Kidney (tissue), 14 donors: Measurements from ENCODE around the gene IL15. TPM values are rescaled to one million over a fixed set of nuclear protein-coding genes. Genes with fewer than 3 reads are reported as not detected.

ENCODE experiments used
- DNase-seq, 5 donors: peaks; one replicate each; pipeline ENCODE4 v3.0.0-alpha.2; 2013 to 2020
- FAIRE-seq: peaks from 2 replicates; lab custom pipeline; 2012; peaks lifted over from hg19 to GRCh38; lab: Jason Lieb, UNC
- H3K27ac ChIP-seq, 2 donors: one replicate each; pipeline ENCODE4 v1.7.0; 2013; ENCODE audit warnings: low read depth in 2 of 2, low read length in 2 of 2, inconsistent platforms in 1 of 2
- H3K27me3 ChIP-seq: one replicate; pipeline ENCODE4 v1.7.1; 2013; ENCODE audit warnings: low read length, inconsistent platforms; ENCODE audit not compliant: control insufficient read depth, insufficient read depth
- H3K36me3 ChIP-seq, 3 donors: one replicate each; pipeline versions ENCODE4 v1.7.0 to v1.7.1; 2013; ENCODE audit warnings: low read length in 3 of 3, control low read depth in 1 of 3, inconsistent platforms in 1 of 3; ENCODE audit not compliant: insufficient read depth in 3 of 3, control insufficient read depth in 2 of 3
- H3K4me1 ChIP-seq, 3 donors: one replicate each; pipeline versions ENCODE4 v1.7.0 to v1.7.1; 2013; ENCODE audit warnings: low read length in 3 of 3, inconsistent platforms in 1 of 3, low read depth in 1 of 3; ENCODE audit not compliant: control insufficient read depth in 2 of 3, insufficient read depth in 2 of 3
- H3K4me3 ChIP-seq, 3 donors: one replicate each; pipeline versions ENCODE4 v1.7.0 to v1.8.1; 2013; ENCODE audit warnings: low read length in 3 of 3, control low read depth in 1 of 3, inconsistent platforms in 1 of 3
- H3K9ac ChIP-seq, 3 donors: one replicate each; pipeline versions ENCODE4 v1.7.0 to v1.7.1; 2013; ENCODE audit warnings: low read length in 3 of 3, control low read depth in 1 of 3, inconsistent platforms in 1 of 3
- H3K9me3 ChIP-seq, 3 donors: one replicate each; pipeline versions ENCODE4 v1.7.0 to v1.7.1; 2013; ENCODE audit warnings: low read length in 3 of 3, control low read depth in 1 of 3, inconsistent platforms in 1 of 3; ENCODE audit not compliant: control insufficient read depth in 2 of 3, insufficient read depth in 1 of 3
- intact Hi-C: fragments of 100-400 bp; cut with DNase I; formaldehyde crosslinking; loops from one replicate; pipeline ENCODE4 v1.11.1; 2022
- polyA plus RNA-seq: library from polyadenylated mRNA; stranded (reverse); fragments of 350-450 nt; fragmentation: Illumina TruSeq; extraction: RNeasy Lipid Tissue Mini Kit (QIAGEN cat#74804); gene quantifications from one replicate; pipeline ENCODE4 v1.2.3, GENCODE V29; 2014; ENCODE audit warnings: low read depth, low replicate concordance; ENCODE audit not compliant: insufficient read depth
- total RNA-seq: library from RNA; stranded (reverse); fragmentation: NEBNext Ultra II Directional; extraction: Animal tissue kit (Norgen Biotek cat#: 25700); gene quantifications from one replicate; pipeline ENCODE4 v1.2.1, GENCODE V29; 2021
- TF ChIP-seq, protein P1 (sequence below): IDR thresholded peaks from 3 replicates; pipeline ENCODE4 v1.5.1; 2012; ENCODE audit warnings: mild to moderate bottlenecking, moderate library complexity, borderline replicate concordance; ENCODE audit not compliant: insufficient read depth; ENCODE audit errors: extremely low read depth
- donor health status: control.
- donor health status: control.
- donor health status: control.
- donor health status: control.
- donor health status: control.
- donor health status: DM: yes; HTN: yes; CAD: no.
- donor health status: Normal renal cell carcinoma (clear cell type).

The IL15 gene
- total and polyA plus RNA-seq, 2 donors from 2014 or later, result 4.8 to 6.4 TPM

DNA sequence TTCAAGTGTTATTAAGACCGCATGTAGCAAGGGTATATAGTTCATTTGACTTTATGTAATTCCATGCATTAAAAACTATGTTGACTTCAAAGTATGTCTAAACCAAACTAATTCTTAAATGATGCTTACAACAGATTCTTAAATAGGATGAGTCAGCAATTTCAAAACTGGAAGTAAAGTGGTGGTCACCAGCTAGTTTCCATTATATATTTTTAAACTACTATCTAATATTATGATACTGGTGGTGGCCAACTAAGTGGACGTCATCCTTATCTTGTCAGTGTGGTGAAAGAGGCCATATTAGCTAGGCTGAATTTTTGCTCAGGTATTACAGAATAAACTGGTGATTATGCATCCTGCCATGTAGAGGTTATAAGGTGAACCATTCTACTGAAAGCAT lies 1.2 kb downstream of the IL15 start:
- H3K4me3 ChIP-seq, result peak overlapping the region in 1 of 3 donors; percentile 86
- H3K27ac ChIP-seq, result no peak overlapping the region
- H3K4me1 ChIP-seq, result peaks cover 0 to 3% (median 0%) of the 10 kb centered on the region in 3 donors
- no peak overlapping the region for H3K9ac ChIP-seq
- no peaks in the 10 kb centered on the region for H3K27me3 ChIP-seq
- TF ChIP-seq, protein P1, sequence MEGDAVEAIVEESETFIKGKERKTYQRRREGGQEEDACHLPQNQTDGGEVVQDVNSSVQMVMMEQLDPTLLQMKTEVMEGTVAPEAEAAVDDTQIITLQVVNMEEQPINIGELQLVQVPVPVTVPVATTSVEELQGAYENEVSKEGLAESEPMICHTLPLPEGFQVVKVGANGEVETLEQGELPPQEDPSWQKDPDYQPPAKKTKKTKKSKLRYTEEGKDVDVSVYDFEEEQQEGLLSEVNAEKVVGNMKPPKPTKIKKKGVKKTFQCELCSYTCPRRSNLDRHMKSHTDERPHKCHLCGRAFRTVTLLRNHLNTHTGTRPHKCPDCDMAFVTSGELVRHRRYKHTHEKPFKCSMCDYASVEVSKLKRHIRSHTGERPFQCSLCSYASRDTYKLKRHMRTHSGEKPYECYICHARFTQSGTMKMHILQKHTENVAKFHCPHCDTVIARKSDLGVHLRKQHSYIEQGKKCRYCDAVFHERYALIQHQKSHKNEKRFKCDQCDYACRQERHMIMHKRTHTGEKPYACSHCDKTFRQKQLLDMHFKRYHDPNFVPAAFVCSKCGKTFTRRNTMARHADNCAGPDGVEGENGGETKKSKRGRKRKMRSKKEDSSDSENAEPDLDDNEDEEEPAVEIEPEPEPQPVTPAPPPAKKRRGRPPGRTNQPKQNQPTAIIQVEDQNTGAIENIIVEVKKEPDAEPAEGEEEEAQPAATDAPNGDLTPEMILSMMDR, result no peak
- H3K36me3 ChIP-seq, result no peaks in the 10 kb centered on the region
- intact Hi-C loops, result no loop called here
- FAIRE-seq (no peak), DNase-seq (no peak)
- H3K9me3 ChIP-seq, result no peaks in the 10 kb centered on the region

DNA sequence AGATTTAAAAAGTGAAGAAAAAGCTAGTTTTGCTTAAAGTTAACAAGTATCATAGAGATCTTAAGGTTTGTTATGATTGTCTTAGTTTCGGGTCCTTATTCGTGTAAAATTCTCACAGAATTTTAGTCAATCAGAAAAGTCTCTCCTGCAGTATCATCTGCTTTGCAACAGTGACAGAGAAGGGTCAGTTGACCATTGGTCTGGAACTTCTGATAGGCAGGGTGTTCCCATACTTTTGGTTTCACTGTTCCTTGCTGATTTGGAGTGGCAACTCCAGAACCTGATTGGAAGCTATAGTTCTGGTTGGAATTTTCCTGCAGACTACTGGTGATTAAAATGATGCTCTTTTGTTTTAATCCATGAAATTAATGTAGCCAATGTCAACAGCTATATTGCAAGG lies 1.8 kb downstream of the IL15 start:
- intact Hi-C loops, result no loop called here
- H3K36me3 ChIP-seq, result no peaks in the 10 kb centered on the region
- no peak for DNase-seq
- peaks cover 0 to 3% (median 0%) of the 10 kb centered on the region in 3 donors for H3K4me1 ChIP-seq
- no peaks in the 10 kb centered on the region for H3K27me3 ChIP-seq
- H3K9ac ChIP-seq, result no peak overlapping the region
- no peak overlapping the region for H3K27ac ChIP-seq
- no peak for FAIRE-seq
- TF ChIP-seq, protein P1, result no peak
- H3K9me3 ChIP-seq, result no peaks in the 10 kb centered on the region
- H3K4me3 ChIP-seq, result no peak overlapping the region

GRCh38 chr4:141640696-141641095 lies 4.3 kb downstream of the IL15 start:
- H3K9me3 ChIP-seq, result no peaks in the 10 kb centered on the region
- no peak overlapping the region for H3K4me3 ChIP-seq
- H3K4me1 ChIP-seq, result peaks cover 0 to 2% (median 0%) of the 10 kb centered on the region in 3 donors
- DNase-seq (no peak), FAIRE-seq (no peak)
- TF ChIP-seq, protein P1, result no peak
- H3K27ac ChIP-seq, result no peak overlapping the region
- H3K9ac ChIP-seq, result no peak overlapping the region
- no peaks in the 10 kb centered on the region for H3K36me3 ChIP-seq
- intact Hi-C loops, result no loop called here
- H3K27me3 ChIP-seq, result no peaks in the 10 kb centered on the region

- no peak overlapping the region for H3K9ac ChIP-seq
- FAIRE-seq (no peak), DNase-seq (no peak)
- H3K4me3 ChIP-seq, result no peak overlapping the region
- TF ChIP-seq, protein P1, result no peak
- H3K27ac ChIP-seq, result no peak overlapping the region
- H3K9me3 ChIP-seq, result no peaks in the 10 kb centered on the region
- H3K27me3 ChIP-seq, result no peaks in the 10 kb centered on the region
- intact Hi-C loops, result no loop called here
- no peaks in the 10 kb centered on the region for H3K4me1 ChIP-seq
- no peaks in the 10 kb centered on the region for H3K36me3 ChIP-seq
Measured at GRCh38 chr4:141642063-141642462, 5.7 kb downstream of the IL15 start.
